ENCODE data around the gene EGLN3.
"Not testable (repeated sequence)": the region's sequence is repeated elsewhere in the genome, so short reads cannot be mapped to it uniquely, and the experiment has no call there.

The EGLN3 gene

GRCh38 chr14:33927944-33928343 is 22.9 kb downstream of the EGLN3 start:
- no peak for TF ChIP-seq ZFX (IDR thresholded peaks at IDR 0.05)

GRCh38 chr14:33926967-33927366 is 23.9 kb downstream of the EGLN3 start:
- not testable (repeated sequence) for H3K27ac ChIP-seq

More at GRCh38 chr14:33927944-33928343, 22.9 kb downstream of the EGLN3 start:
- no peak overlapping the region for H3K27ac ChIP-seq

- TF ChIP-seq ZFX (IDR thresholded peaks at IDR 0.05) = no peak
- no peak overlapping the region for H3K27ac ChIP-seq
Measured at GRCh38 chr14:33925946-33926345, 24.9 kb downstream of the EGLN3 start.

GRCh38 chr14:33925235-33925634 is 25.6 kb downstream of the EGLN3 start:
- no peak for TF ChIP-seq ZFX (IDR thresholded peaks at IDR 0.05)
- no peak for TF ChIP-seq CTCF (conservative IDR thresholded peaks at IDR 0.05)
- H3K27ac ChIP-seq = no peak overlapping the region

- TF ChIP-seq CTCF (conservative IDR thresholded peaks at IDR 0.05) = no peak
- TF ChIP-seq ZFX (IDR thresholded peaks at IDR 0.05) = no peak
Measured at GRCh38 chr14:33924566-33925100, 26.2 kb downstream of the EGLN3 start.

GRCh38 chr14:33922125-33922524 is 28.7 kb downstream of the EGLN3 start:
- no peak overlapping the region for H3K27ac ChIP-seq
- TF ChIP-seq CTCF (conservative IDR thresholded peaks at IDR 0.05) = no peak
- no peak for TF ChIP-seq ZFX (IDR thresholded peaks at IDR 0.05)

More at GRCh38 chr14:33924566-33925100, 26.2 kb downstream of the EGLN3 start:
- H3K27ac ChIP-seq = no peak overlapping the region

- TF ChIP-seq CTCF (conservative IDR thresholded peaks at IDR 0.05) = no peak
- no peak for TF ChIP-seq ZFX (IDR thresholded peaks at IDR 0.05)
Measured at GRCh38 chr14:33918256-33918655, 32.6 kb downstream of the EGLN3 start.

GRCh38 chr14:33917661-33918060 is 33.2 kb downstream of the EGLN3 start:
- no peak overlapping the region for H3K27ac ChIP-seq
- no peak for TF ChIP-seq CTCF (conservative IDR thresholded peaks at IDR 0.05)
- no peak for TF ChIP-seq ZFX (IDR thresholded peaks at IDR 0.05)

More at GRCh38 chr14:33918256-33918655, 32.6 kb downstream of the EGLN3 start:
- H3K27ac ChIP-seq = no peak overlapping the region

GRCh38 chr14:33916663-33917565 is 34.0 kb downstream of the EGLN3 start:
- no peak overlapping the region for H3K27ac ChIP-seq
- TF ChIP-seq ZFX (IDR thresholded peaks at IDR 0.05) (no peak), CTCF (conservative IDR thresholded peaks at IDR 0.05) (no peak)

All from C4-2B (cell line).